Measurements from ENCODE around the gene CTPS1.

Gene CTPS1

GRCh38 chr1:40969445-40969844 lies 10.1 kb upstream of the CTPS1 start:
- DNase-seq: no peak

GRCh38 chr1:40971966-40972365 lies 7.5 kb upstream of the CTPS1 start:
- no peak for DNase-seq

- no peak for DNase-seq
Observed at GRCh38 chr1:40973912-40974311, 5.6 kb upstream of the CTPS1 start.

- DNase-seq: no peak
Observed at GRCh38 chr1:40974945-40975344, 4.6 kb upstream of the CTPS1 start.

- DNase-seq: no peak
Observed at GRCh38 chr1:40976952-40977690, 2.4 kb upstream of the CTPS1 start.

- no peak for DNase-seq
Observed at GRCh38 chr1:40977716-40978115, 1.8 kb upstream of the CTPS1 start.

GRCh38 chr1:40978886-40979240 lies 633 bp upstream of the CTPS1 start:
- DNase-seq: no peak

- no peak for DNase-seq
Observed at GRCh38 chr1:40980068-40980452, 564 bp downstream of the CTPS1 start.

GRCh38 chr1:40980453-40981121 lies 1.1 kb downstream of the CTPS1 start:
- peak; percentile 82 for DNase-seq

- no peak for DNase-seq
Observed at GRCh38 chr1:40981691-40982448, 2.4 kb downstream of the CTPS1 start.

- no peak for DNase-seq
Observed at GRCh38 chr1:40982721-40983120, 3.2 kb downstream of the CTPS1 start.

- DNase-seq: no peak
Observed at GRCh38 chr1:40983286-40983685, 3.8 kb downstream of the CTPS1 start.

- no peak for DNase-seq
Observed at GRCh38 chr1:40984066-40984465, 4.6 kb downstream of the CTPS1 start.

- DNase-seq: no peak
Observed at GRCh38 chr1:40984531-40984930, 5.0 kb downstream of the CTPS1 start.

GRCh38 chr1:40985161-40985560 lies 5.7 kb downstream of the CTPS1 start:
- DNase-seq: no peak

GRCh38 chr1:40985875-40986274 lies 6.4 kb downstream of the CTPS1 start:
- DNase-seq: no peak

- DNase-seq: no peak
Observed at GRCh38 chr1:40986328-40986783, 6.9 kb downstream of the CTPS1 start.

- no peak for DNase-seq
Observed at GRCh38 chr1:40986956-40987355, 7.5 kb downstream of the CTPS1 start.

GRCh38 chr1:40987439-40988276 lies 8.2 kb downstream of the CTPS1 start:
- no peak for DNase-seq

- no peak for DNase-seq
Observed at GRCh38 chr1:40988280-40988679, 8.8 kb downstream of the CTPS1 start.

- DNase-seq: no peak
Observed at GRCh38 chr1:40989066-40989465, 9.6 kb downstream of the CTPS1 start.

GRCh38 chr1:40997096-40997495 lies 17.6 kb downstream of the CTPS1 start:
- DNase-seq: no peak

GRCh38 chr1:40998668-40999067 lies 19.2 kb downstream of the CTPS1 start:
- no peak for DNase-seq

All from NCI-H526 treated with DMSO at 0.1 percent for 48 hours (cell line).